ENCODE results near the gene ZNF516. TPM values are rescaled to one million over a fixed set of nuclear protein-coding genes. Genes with fewer than 3 reads are reported as not detected.

Gene ZNF516
- total and polyA plus RNA-seq, 10 of the 15 experiments (the other 5 are each of a cell fraction or from before 2014, with no cell fraction given) = 2.0 to 32.0 (median 8.3) TPM

- Histone ChIP-seq H3K9ac (ENCODE audit: control insufficient read depth, insufficient read depth, low read length) (no peak overlapping the region), H3K27ac (ENCODE audit: control insufficient read depth, insufficient read depth) (no peak overlapping the region), H3K4me2 (ENCODE audit: control insufficient read depth, insufficient read depth) (no peak overlapping the region), H4K20me1 (ENCODE audit: control insufficient read depth, insufficient read depth) (0 out of 2 replicates have a peak, but pooled peaks cover 2% of the 10 kb centered on the region), H3K27me3 (replicated peaks in 1 of 2; ENCODE audit: control insufficient read depth in 2 of 2, insufficient read depth in 2 of 2, low read length in 1 of 2) (no peaks in the 10 kb centered on the region), H3K4me1 (ENCODE audit: control insufficient read depth, insufficient read depth, low read length) (peaks cover 13% of the 10 kb centered on the region), H2AFZ (ENCODE audit: control insufficient read depth, low read depth, low read length) (no peak overlapping the region), H3K79me2 (ENCODE audit: control insufficient read depth, insufficient read depth, low read length) (peaks cover 24% of the 10 kb centered on the region), H3K9me3 (replicated peaks; ENCODE audit: control insufficient read depth, insufficient read depth, low read length) (peaks cover 4% of the 10 kb centered on the region; the same call in 2 of the 3 replicates), H3K36me3 (ENCODE audit: control insufficient read depth in 2 of 2, insufficient read depth in 2 of 2, low read length in 1 of 2) (peaks cover 3 to 4% of the 10 kb centered on the region in 2 experiments), H3K4me3 (no peak overlapping the region)
- BruUV-seq (replicated peaks) = no TSS peak
- in situ Hi-C loops (cut with MboI) = no loop called here
- intact Hi-C loops (cut with micrococcal nuclease; ENCODE audit: unreplicated experiment) = no loop called here
- ChIA-PET CTCF (interaction anchor here (0.5 to 4.0 kb wide), 4 partner anchors 9 to 302 kb away, joined by 3 to 27 read pairs (median 6); no protein-coding TSS in a partner anchor), RAD21 (ENCODE audit: unreplicated experiment) (no interaction called here), SMC1A (ENCODE audit: uncharacterized antibody, unreplicated experiment) (no interaction called here), POLR2A (no interaction called here)
- ATAC-seq = no peak
- DNase-seq (ENCODE audit: low read depth, low spot score) = no peak
- TF ChIP-seq RAD51 (IDR thresholded peaks at IDR 0.05) (no peak), RUNX3 (IDR thresholded peaks at IDR 0.05; ENCODE audit: low read length) (no peak), SUZ12 (IDR thresholded peaks at IDR 0.05; ENCODE audit: unreplicated experiment) (no peak), RFX5 (IDR thresholded peaks at IDR 0.05; ENCODE audit: low read depth, low read length) (no peak), TCF12 (IDR thresholded peaks at IDR 0.05; ENCODE audit: low read depth, low read length) (no peak), TAF1 (IDR thresholded peaks at IDR 0.05; ENCODE audit: borderline replicate concordance, low read depth, low read length) (no peak), SREBF2 (IDR thresholded peaks at IDR 0.05; ENCODE audit: low read length) (no peak), IRF4 (IDR thresholded peaks at IDR 0.05; ENCODE audit: low read depth, low read length) (no peak), MAX (IDR thresholded peaks at IDR 0.05; ENCODE audit: low read depth, low read length) (no peak)
- FAIRE-seq = no peak
- 62% methylated on average over 11 of the region's 11 CpGs for WGBS (ENCODE audit: insufficient coverage, insufficient replicate concordance, low lambda C conversion rate, missing lambda C conversion rate)
Observed at GRCh38 chr18:76407681-76408080, 87.4 kb downstream of the ZNF516 start.

- peaks cover 13% of the 10 kb centered on the region for H3K4me1 ChIP-seq (ENCODE audit: control insufficient read depth, insufficient read depth, low read length)
- H3K79me2 ChIP-seq (ENCODE audit: control insufficient read depth, insufficient read depth, low read length) = peaks cover 24% of the 10 kb centered on the region
- H2AFZ ChIP-seq (ENCODE audit: control insufficient read depth, low read depth, low read length) = no peak overlapping the region
- in situ Hi-C loops (cut with MboI) (no loop called here), intact Hi-C loops (cut with micrococcal nuclease; ENCODE audit: unreplicated experiment) (no loop called here)
- H4K20me1 ChIP-seq (ENCODE audit: control insufficient read depth, insufficient read depth) = 0 out of 2 replicates have a peak, but pooled peaks cover 2% of the 10 kb centered on the region
- H3K9ac ChIP-seq (ENCODE audit: control insufficient read depth, insufficient read depth, low read length) = no peak overlapping the region
- ChIA-PET POLR2A (no interaction called here), SMC1A (ENCODE audit: uncharacterized antibody, unreplicated experiment) (no interaction called here), CTCF (no interaction called here), RAD21 (ENCODE audit: unreplicated experiment) (no interaction called here)
- TF ChIP-seq IRF3 (IDR thresholded peaks at IDR 0.05) (no peak), ZNF207 (IDR thresholded peaks at IDR 0.05; ENCODE audit: borderline replicate concordance) (no peak), PAX8 (IDR thresholded peaks at IDR 0.05) (no peak), HDAC6 (IDR thresholded peaks at IDR 0.05; ENCODE audit: unreplicated experiment) (no peak), E2F8 (IDR thresholded peaks at IDR 0.05; ENCODE audit: low read depth, partially characterized antibody) (no peak), ZBED1 (IDR thresholded peaks at IDR 0.05; ENCODE audit: borderline replicate concordance) (no peak), ATF7 (IDR thresholded peaks at IDR 0.05; ENCODE audit: low read depth) (no peak)
- H3K27me3 ChIP-seq (replicated peaks in 1 of 2; ENCODE audit: control insufficient read depth in 2 of 2, insufficient read depth in 2 of 2, low read length in 1 of 2) = no peaks in the 10 kb centered on the region
- H3K9me3 ChIP-seq (replicated peaks; ENCODE audit: control insufficient read depth, insufficient read depth, low read length) = peaks cover 4% of the 10 kb centered on the region; the same call in 2 of the 3 replicates
- H3K36me3 ChIP-seq (ENCODE audit: control insufficient read depth in 2 of 2, insufficient read depth in 2 of 2, low read length in 1 of 2) = peaks cover 3 to 4% of the 10 kb centered on the region in 2 experiments
- no peak overlapping the region for H3K4me2 ChIP-seq (ENCODE audit: control insufficient read depth, insufficient read depth)
- 95% methylated on average over 14 of the region's 14 CpGs for WGBS (ENCODE audit: insufficient coverage, insufficient replicate concordance, low lambda C conversion rate, missing lambda C conversion rate)
- no TSS peak for BruUV-seq (replicated peaks)
- ATAC-seq = no peak
- no peak for FAIRE-seq
- no peak overlapping the region for H3K27ac ChIP-seq (ENCODE audit: control insufficient read depth, insufficient read depth)
- DNase-seq (ENCODE audit: low read depth, low spot score) = no peak
- no peak overlapping the region for H3K4me3 ChIP-seq
Observed at GRCh38 chr18:76406791-76407190, 88.3 kb downstream of the ZNF516 start.

Measured in GM12878 (cell line).